NCI-H2107 treated with DMSO at 0.1 percent for 48 hours (cell line): ENCODE data around the gene CCDC107.
"Not testable (repeated sequence)": the region's sequence is repeated elsewhere in the genome, so short reads cannot be mapped to it uniquely, and the experiment has no call there.

ENCODE experiments used
- DNase-seq: peaks from one replicate; lab custom pipeline; 2025; ENCODE audit not compliant: unreplicated experiment; lab: John Stamatoyannopoulos, UW

The CCDC107 gene

DNA sequence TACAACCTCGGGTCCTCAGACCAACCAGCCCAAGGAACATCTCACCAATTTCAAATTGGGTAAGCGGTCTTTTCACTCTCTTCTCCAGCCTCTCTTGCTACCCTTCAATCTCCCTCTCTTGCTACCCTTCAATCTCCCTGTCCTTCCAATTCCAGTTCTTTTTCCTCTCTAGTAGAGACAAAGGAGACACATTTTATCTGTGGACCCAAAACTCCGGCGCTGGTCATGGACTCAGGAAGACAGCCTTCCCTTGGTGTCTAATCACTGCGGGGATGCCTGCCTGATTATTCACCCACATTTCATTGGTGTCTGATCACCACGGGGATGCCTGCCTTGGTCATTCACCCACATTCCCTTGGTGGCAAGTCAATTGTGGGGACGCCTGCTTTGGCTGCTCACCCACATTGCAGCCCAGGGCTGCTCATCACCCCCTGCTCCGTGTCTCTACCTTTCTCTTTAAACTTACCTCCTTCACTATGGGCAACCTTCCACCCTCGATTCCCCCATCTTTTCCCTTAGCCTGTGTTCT, 20.6 kb upstream of the CCDC107 start:
- DNase-seq = not testable (repeated sequence)

DNA sequence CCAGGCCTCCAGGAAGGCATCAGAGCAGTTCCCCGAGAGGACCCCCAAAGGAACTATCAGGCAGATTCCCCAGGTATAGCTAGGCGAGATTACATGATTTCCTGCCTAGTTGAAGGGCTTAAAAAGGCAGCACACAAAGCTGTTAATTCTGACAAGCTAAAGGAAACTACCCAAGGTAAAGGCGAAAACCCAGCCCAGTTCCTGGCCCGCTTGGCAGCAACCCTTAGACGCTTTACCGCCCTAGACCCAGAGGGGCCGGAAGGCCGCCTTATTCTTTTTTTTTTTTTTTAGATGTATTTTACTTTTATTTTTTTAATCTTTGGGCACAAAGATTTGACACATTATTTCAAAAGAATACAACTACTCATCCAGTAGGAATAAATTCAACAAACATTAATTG, 19.3 kb upstream of the CCDC107 start:
- DNase-seq = not testable (repeated sequence)

DNA sequence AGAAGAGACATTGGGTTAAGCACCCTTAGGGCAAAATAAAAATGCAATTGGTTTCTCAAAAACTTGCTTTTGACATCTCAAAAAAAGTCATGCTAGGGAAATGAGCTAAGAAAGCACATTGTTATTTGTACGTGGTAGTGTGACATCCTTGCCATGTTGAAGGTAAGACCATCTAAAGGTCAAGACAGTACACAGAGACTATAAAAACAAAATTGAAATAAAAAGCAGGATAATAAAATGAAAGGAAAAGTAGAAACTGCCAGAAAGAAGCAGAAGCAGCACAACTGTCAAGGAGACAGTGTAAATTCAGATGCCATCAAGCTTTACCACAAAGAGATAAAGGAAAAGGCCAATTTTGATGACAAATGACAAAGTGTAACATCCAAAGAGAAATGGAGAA, 18.9 kb upstream of the CCDC107 start:
- not testable (repeated sequence) for DNase-seq

DNA sequence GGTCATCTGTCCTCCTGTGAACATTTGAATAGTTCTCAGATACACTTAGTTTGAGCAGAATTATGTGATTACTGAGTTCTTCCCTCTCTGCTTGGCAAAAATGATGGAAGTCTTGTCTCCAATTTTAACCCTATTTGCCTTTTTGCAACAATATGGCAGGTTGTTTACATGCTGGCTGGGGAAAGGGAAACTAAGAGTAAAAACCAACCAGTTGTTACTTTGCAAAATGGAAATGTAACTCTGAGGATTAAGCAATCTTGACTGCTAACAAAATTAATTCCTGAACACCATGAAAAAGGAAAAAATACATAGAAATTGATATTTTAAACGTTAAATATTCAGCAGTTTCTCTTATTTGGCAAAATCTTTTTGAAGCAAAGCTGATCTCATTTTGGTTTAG, 18.5 kb upstream of the CCDC107 start:
- no peak for DNase-seq

DNA sequence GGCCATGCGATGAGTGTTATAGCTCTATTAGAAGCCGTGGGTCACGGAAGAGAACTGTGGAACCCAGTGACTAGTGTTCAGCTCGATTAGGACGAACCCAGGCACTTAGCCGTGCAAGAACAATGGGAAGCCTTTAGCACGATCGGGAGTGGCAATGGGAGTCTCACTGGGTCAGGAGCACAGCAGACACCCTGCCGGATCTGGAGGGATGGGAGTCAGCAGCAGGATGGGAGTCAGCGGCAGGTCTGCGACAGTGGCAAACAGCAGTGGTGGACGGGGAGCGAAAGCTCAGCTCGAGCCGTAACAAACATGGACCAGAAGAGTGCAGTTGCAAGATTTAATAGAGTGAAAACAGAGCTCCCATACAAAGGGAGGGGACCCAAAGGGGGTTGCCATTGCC, 17.7 kb upstream of the CCDC107 start:
- DNase-seq = not testable (repeated sequence)

DNA sequence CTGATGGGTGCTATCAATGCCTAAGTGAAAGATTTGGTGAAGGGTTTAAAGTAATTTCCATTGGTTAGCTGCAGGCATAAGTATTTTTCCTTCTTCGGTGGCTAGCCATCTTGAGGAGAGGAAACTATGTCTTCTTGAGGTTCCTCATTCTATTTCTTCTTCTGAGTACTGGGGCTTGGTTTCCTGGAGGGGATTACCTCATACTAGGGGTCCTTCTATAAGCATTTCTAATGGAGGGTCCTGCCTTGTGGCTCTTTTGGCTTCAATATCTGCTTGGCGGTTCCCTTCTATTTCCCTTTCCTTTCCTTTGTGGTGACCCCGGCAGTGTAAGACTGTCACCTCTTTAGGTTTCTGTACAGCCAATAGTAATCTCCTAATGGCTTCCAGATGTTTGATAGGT, 16.6 kb upstream of the CCDC107 start:
- not testable (repeated sequence) for DNase-seq

DNA sequence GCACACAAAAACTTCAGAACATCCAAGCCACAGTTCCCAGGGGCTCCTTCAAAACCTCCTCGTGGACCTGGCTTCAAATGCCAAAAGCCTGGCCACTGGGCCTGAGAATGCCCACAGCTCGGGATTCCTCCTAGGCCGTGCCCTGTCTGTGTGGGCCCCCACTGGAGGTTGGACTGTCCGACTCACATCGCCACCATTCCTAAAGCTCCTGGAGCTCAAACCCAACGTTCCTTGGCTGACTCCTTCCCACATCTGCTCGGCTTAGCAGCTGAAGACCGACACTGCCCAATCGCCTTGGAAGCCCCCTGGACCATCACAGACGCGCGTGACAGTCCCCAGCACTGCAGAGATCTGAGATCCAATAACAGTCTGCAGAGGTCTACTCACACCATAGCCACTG, 15.0 kb upstream of the CCDC107 start:
- no peak for DNase-seq

DNA sequence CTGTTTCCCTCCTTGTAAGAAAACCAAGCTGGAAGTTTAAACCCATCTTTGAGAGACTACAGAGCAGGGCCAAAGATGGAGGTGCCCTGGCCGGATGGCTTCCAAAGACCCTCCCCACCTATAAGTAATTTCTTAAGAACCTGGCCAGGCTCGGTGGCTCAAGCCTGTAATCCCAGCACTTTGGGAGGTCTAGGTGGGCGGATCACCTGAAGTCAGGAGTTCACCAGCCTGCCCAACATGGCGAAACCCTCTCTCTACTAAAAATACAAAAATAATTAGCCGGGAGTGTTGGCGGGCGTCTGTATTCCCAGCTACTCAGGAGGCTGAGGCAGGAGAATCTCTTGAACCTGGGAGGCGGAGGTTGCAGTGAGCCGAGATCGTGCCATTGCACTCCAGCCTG, 12.4 kb upstream of the CCDC107 start:
- not testable (repeated sequence) for DNase-seq

DNA sequence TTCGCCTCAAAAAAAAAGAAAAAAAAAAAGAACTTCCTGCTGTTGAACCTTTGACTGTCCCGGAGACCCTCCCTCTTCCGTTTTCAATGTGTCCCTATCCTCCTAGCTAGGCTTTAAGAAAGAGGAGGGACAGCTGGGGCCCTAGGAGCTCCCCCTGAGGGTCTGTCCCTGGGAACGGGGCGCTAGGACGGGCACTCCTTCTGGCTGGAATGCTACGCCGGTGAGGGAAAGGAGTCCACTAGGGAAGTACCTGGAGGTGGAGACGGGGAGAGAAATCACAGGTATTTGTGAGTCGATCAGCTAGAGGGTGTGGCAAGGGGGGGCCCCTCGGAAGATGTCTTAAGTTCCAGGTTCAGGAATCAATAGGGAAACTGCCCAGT, 11.9 kb upstream of the CCDC107 start:
- DNase-seq = no peak

DNA sequence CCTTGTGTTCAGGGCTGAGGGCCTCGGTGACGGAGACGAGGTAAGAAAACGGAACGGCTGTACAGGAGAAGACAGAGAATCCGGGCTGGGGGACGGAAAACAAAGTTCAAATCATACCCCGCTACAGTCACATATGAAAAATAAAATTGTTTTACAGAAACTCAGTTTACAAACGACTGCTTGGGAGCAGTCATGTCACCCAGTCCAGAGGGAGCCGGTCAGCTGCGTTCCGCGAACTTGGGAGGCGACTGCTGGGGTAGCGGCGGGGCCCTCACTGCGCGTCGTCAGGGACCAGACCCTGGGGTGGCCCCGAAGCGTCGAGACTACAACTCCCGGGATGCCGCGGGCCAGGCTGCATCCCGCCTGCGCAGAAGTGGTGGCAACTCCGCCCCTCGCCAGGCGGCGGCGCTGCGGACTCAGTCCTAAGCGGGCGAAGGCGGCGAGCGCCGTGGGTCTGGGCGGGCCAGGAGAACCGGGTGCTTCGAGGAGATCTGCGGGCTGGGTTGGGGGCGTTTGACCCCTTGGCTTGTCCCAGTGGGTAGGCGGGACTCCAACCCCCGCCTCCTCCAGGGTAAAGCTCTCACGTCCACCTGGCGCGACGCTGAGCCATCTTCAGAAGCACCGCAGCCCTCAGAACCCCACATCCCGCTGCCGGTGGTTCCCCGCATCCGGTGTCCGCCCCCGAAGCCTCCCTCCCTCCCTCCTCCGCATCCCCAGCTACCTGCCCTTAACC, 11.4 kb upstream of the CCDC107 start:
- peak; percentile 65 for DNase-seq

DNA sequence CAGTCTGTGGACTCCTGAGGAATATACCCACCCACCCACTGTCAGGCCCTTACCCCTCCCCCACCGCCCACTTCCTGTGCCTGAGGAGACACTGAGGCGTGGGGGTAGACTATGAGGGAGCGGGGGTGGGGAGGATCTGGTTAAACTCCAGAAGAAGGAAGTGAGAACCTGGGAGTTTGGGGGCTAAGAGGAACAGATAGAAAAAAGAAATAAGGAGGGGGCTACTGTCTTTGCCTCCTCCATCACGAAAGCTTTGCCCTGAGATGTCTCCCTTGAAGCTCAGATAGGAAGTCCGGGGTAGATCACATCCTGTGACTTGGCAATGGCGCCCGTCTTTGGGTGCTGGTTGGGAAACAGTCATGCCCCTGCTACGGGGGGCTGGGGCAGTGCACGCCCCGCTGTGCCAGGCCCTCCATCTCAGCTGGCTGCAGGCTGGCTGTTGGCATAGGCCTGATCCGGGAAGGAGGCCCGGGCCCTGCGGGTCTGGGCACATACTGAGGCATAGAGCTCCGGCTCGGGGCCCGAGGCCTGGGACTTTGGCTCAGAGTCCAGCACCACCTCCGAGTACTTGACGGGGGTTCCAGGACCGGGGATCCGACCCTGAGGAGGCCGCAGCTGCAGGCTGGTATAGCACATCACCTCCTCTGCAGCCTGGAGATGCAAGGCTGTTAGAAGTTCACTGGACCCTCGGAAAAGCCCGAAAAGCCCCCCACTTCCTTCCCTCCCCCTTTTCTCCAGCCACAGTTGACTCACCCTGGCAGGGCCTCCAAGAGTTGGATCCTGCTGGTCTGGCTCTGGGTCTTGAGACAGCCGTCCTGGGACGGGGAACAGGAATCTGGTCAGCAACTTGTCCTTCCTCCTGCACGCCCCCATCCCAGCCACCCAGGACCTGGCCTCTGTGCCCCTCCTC, 8.4 kb upstream of the CCDC107 start:
- no peak for DNase-seq

DNA sequence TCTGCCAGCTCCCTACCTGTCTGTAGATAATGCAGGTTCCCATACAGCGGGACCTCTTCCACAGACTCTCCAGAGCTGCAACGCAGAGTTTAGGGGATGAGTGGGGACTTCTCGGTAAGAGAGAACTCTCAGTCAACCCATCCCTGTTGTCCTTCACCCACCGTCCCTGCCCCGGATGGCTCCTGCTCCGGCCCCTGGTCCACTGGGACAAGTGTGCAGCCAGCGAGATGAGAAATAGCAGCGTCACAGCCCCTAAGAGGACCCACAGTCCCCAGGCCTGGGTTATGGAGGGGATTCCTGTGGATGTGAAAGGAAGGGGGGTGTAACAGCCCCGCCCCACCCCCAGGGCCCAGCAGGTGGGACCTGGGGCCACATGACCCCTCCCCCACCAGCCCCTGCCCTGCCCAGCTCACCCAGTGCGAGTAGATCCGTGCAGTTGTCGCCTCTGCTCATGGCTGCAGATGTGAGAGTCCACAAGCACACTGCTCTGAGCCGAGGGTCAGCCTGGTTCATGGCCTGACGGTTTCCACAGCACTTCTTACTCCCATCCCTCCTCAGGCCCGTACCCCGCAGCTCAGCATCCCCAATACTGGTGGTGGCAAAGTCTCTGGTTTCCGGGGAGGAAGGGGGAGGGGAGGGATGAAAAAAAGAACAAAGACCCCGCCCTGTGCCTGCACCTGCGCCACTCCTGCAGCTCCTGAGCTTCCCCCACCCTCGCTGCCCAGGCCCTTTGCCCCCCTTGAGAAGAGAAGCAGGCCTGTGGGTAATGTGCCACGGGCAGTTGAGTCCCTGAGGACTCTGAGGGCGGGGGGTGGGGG, 7.5 kb upstream of the CCDC107 start, which contains the start of gene SIT1:
SIT1 (minus strand) TSS at position 591 of the 818 bp plus-strand sequence; CDS start at position 513, 78 bp downstream.
- no peak for DNase-seq

DNA sequence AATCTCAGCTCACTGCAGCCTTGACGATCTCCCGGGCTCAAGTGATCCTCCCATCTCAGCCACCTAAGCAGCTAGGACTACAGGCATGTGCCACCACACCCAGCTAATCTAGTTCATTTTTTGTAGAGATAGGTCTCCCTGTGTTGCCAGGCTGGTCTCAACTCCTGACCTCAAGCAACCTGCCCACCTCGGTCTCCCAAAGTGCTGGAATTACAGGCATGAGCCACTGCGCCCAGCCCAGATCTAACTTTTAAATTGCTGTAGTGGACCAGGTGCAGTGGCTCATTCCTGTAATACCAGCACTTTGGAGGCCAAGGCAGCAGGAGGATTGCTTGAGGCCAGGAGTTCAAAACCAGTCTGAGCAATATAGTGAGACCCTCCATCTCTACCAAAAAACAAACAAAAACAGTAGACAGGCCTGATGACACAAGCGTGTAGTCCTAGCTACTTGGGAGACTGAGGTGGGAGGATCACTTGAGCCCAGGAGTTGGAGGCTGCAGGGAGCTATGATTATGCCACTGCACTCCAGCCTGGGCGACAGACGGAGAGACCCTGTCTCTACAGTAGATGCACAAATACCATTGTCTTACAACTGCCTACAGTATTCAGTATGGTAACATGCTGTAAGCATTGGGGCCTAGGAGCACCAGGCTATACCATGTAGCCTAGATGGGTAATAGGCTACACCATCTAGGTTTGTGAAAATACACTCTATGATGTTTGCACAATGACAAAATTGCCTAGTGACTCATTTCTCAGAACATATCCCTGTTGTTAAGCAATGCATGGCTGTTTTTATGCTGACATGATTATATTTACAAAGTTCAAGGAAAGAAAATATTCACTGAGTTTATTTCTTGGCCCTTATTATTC, 5.9 kb upstream of the CCDC107 start:
- no peak for DNase-seq

DNA sequence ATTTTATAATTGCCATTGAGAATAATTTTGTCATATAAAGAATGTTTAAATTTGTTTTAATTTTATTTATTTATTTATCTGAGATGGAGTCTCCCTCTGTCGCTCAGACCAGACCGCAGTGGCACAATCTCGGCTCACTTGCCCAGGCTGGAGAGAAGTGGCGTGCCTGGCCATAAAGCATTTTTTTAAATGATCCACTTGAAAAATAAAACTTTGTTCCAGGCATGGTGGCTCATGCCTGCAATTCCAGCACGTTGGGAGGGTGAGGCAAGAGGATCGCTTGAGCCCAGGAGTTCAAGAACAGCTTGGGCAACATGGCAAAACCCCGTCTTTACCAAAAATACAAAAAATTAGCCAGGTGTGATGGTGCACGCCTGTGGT, 5.3 kb upstream of the CCDC107 start:
- no peak for DNase-seq

DNA sequence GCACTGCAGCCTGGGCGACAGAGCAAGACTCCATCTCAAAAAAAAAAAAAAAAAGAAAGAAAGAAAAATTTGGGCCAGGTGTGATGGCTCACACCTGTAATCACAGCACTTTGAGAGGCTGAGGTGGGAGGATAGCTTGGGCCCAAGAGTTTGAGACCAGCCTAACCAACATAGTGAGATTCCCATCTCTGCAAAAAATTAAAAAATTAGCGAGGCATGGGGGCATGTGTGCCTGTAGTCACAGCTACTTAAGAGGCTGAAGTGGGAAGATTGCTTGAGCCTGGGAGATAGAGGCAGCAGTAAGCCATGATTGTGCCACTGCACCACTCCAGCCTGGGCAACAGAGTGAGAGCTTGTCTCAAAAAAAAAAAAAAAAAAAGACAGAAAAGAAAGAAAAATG, 4.5 kb upstream of the CCDC107 start:
- DNase-seq = no peak

DNA sequence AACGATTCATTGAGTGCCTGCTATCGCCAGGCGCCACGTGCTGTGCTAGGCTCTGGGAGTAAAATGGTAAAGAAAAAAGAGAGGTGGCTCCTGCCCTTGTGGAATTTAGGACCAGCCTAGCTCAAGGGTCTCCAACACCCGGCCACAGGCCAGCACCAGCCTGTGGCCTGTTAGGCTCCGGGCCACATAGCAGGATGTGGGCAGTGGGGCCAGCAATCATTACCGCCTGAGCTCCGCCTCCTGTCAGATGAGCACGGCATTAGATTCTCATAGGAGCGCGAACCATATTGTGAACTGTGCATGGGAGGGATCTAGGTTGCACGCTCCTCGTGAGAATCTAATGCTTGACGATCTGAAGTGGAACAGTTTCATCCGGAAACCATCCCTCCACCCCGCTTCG, 1.7 kb upstream of the CCDC107 start:
- DNase-seq = no peak

DNA sequence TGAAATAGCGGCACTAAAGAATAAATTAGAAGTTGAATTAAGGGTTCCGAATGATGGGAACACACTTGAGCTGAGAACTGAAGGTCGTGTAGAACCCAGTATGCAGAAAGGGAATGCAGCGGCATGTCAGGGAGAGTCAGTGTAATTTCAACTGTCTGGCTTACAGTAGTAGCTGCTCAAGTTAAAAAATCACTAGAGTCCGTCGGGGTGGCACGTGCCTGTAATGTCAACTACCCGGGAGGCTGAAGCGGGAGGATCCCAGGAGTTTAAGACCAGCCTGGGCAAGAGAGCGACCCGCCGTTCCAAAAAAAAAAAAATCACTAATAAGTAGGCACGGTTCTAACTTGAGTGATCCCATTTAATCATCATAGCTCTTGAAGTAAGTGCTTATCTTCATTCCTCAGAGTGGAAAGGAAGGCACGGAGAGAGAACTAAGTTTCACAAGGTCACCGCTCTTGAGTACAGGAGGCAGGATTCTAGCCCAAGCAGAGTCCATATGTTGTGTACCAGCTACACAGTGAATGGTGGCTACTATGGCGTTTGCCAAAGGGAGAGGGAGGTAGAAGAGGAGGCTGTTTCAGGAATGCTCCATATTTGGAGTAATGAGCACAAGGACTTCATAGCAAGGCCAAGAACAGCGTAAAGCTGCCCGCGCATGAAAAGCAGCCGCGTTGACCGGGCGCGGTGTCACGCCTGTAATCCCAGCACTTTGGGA, 1.1 kb upstream of the CCDC107 start:
- DNase-seq = no peak

DNA sequence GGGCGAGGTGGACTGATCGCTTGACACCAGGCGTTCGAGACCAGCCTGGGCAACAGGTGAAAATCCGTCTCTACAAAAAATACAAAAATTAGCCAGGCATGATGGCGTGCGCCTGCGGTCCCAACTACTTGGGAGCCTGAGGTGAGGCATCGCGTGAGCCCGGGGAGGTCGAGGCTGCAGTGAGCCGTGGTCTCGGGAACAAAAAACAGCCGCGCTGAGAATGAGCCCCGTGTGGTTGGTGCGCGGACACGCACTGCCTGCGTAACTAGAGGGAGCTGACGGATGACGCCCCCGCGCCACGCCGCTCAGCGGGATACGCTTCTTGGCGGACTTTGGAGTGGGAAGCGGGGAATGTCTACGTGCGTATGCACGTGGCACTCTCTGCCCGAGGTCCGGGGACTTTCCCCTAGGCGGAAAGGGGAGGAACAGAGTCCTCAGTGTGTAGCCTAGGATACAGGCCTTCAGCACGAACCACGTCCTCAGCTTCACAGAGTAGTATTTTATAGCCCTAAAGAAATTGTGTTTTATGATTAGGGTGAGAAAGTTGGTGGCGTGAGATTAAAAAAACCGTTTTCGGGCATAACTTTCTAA, 451 bp upstream of the CCDC107 start, which contains the start of gene RMRP:
RMRP (minus strand) TSS at position 474 of the 591 bp plus-strand sequence.
- peak; percentile 94 for DNase-seq

DNA sequence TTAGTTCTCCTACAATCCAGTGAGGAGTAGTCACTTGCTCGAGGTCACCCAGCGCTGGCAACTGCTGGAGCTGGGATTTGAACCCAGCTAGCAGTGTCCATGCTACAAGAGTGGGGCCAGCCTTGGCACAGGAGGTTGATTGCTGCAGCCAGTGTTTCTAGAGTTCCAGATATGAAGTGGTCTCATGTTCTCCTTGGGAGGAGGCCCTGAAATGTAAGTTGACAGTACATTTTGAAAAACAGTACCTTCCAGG, 802 bp downstream of the CCDC107 start:
- no peak for DNase-seq
